PFSK-1 (cell line): Measurements from ENCODE around the gene RDH13.

ENCODE experiments used
- FOXP2 ChIP-seq: optimal IDR thresholded peaks from 2 replicates; pipeline ENCODE3; 2011; ENCODE audit warnings: borderline replicate concordance, control low read depth, inconsistent platforms; ENCODE audit not compliant: insufficient read depth; ENCODE audit errors: extremely low read length, extremely low read depth
- POLR2AphosphoS5 ChIP-seq: IDR thresholded peaks from 2 replicates; pipeline ENCODE4 v1.6.1; 2012; ENCODE audit warnings: low read depth, mild to moderate bottlenecking, control low read depth, low read length, moderate library complexity
- SIN3A ChIP-seq: IDR thresholded peaks from 2 replicates; pipeline ENCODE4 v1.6.1; 2012; ENCODE audit warnings: mild to moderate bottlenecking, low read length, moderate library complexity, borderline replicate concordance; ENCODE audit not compliant: insufficient read depth
- TAF1 ChIP-seq: IDR thresholded peaks from 2 replicates; pipeline ENCODE4 v1.6.1; 2012; ENCODE audit warnings: low read length, control low read depth, borderline replicate concordance; ENCODE audit not compliant: insufficient read depth
- TF ChIP-seq, protein P1 (sequence below), 2 experiments: IDR thresholded peaks; 2 replicates each; pipeline versions ENCODE4 v1.6.1 to v1.8.0; 2011 to 2012; ENCODE audit warnings: low read depth in 2 of 2, low read length in 2 of 2, control low read depth in 1 of 2, inconsistent platforms in 1 of 2, mild to moderate bottlenecking in 1 of 2, moderate library complexity in 1 of 2; ENCODE audit not compliant: insufficient read depth in 1 of 2

RDH13 gene

GRCh38 chr19:55070466-55071128 lies 7.6 kb upstream of the RDH13 start:
- TF ChIP-seq POLR2AphosphoS5 (no peak), FOXP2 (no peak), SIN3A (no peak), TAF1 (no peak)
- TF ChIP-seq, protein P1, sequence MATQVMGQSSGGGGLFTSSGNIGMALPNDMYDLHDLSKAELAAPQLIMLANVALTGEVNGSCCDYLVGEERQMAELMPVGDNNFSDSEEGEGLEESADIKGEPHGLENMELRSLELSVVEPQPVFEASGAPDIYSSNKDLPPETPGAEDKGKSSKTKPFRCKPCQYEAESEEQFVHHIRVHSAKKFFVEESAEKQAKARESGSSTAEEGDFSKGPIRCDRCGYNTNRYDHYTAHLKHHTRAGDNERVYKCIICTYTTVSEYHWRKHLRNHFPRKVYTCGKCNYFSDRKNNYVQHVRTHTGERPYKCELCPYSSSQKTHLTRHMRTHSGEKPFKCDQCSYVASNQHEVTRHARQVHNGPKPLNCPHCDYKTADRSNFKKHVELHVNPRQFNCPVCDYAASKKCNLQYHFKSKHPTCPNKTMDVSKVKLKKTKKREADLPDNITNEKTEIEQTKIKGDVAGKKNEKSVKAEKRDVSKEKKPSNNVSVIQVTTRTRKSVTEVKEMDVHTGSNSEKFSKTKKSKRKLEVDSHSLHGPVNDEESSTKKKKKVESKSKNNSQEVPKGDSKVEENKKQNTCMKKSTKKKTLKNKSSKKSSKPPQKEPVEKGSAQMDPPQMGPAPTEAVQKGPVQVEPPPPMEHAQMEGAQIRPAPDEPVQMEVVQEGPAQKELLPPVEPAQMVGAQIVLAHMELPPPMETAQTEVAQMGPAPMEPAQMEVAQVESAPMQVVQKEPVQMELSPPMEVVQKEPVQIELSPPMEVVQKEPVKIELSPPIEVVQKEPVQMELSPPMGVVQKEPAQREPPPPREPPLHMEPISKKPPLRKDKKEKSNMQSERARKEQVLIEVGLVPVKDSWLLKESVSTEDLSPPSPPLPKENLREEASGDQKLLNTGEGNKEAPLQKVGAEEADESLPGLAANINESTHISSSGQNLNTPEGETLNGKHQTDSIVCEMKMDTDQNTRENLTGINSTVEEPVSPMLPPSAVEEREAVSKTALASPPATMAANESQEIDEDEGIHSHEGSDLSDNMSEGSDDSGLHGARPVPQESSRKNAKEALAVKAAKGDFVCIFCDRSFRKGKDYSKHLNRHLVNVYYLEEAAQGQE (IDR thresholded peaks at IDR 0.05; ENCODE audit: insufficient read depth in 1 of 2, low read depth in 2 of 2, low read length in 2 of 2) = no peak

GRCh38 chr19:55069865-55070197 lies 6.9 kb upstream of the RDH13 start:
- TF ChIP-seq FOXP2 (no peak), TAF1 (no peak), POLR2AphosphoS5 (no peak)

GRCh38 chr19:55068950-55069864 lies 6.3 kb upstream of the RDH13 start:
- TF ChIP-seq TAF1 (no peak), POLR2AphosphoS5 (no peak), FOXP2 (no peak), SIN3A (no peak)
- TF ChIP-seq, protein P1 (IDR thresholded peaks at IDR 0.05; ENCODE audit: insufficient read depth in 1 of 2, low read depth in 2 of 2, low read length in 2 of 2) = no peak

- TF ChIP-seq FOXP2 (no peak), POLR2AphosphoS5 (no peak), TAF1 (no peak), SIN3A (no peak)
- TF ChIP-seq, protein P1 (IDR thresholded peaks at IDR 0.05; ENCODE audit: insufficient read depth in 1 of 2, low read depth in 2 of 2, low read length in 2 of 2) = no peak
Measured at GRCh38 chr19:55067869-55068268, 4.9 kb upstream of the RDH13 start.

- TF ChIP-seq, protein P1 (IDR thresholded peaks at IDR 0.05; ENCODE audit: insufficient read depth in 1 of 2, low read depth in 2 of 2, low read length in 2 of 2) = peak; percentile 75 to 94
- no peak for TF ChIP-seq SIN3A
Measured at GRCh38 chr19:55066107-55066709, 3.3 kb upstream of the RDH13 start.
